ENCODE data around the gene YY1AP1.
"Not testable (repeated sequence)": the region's sequence is repeated elsewhere in the genome, so short reads cannot be mapped to it uniquely, and the experiment has no call there.

YY1AP1 gene

GRCh38 chr1:155681776-155682175 is 6.8 kb downstream of the YY1AP1 start:
- Histone ChIP-seq H3K4me2 (ENCODE audit: low read length) (no peak overlapping the region), H3K79me2 (ENCODE audit: low read length) (peaks cover 72% of the 10 kb centered on the region), H3K27me3 (ENCODE audit: low read depth, low read length) (no peaks in the 10 kb centered on the region), H4K20me1 (ENCODE audit: insufficient read depth, low read length) (peaks cover 67% of the 10 kb centered on the region), H3K9me3 (ENCODE audit: insufficient read depth, low read length) (no peaks in the 10 kb centered on the region), H2AFZ (ENCODE audit: low read depth, low read length) (no peak overlapping the region), H3K4me1 (ENCODE audit: low read length) (peaks cover 5% of the 10 kb centered on the region), H3K4me3 (ENCODE audit: low read length) (no peak overlapping the region), H3K9ac (ENCODE audit: low read length) (no peak overlapping the region), H3K36me3 (replicated peaks; ENCODE audit: low read depth, low read length) (peaks cover 36% of the 10 kb centered on the region), H3K27ac (ENCODE audit: low read length) (no peak overlapping the region)
- no peak for TF ChIP-seq EZH2phosphoT487 (IDR thresholded peaks at IDR 0.05; ENCODE audit: low read depth)
- no peak for TF ChIP-seq CTCF (IDR thresholded peaks at IDR 0.05; ENCODE audit: low read depth, low read length)

DNA sequence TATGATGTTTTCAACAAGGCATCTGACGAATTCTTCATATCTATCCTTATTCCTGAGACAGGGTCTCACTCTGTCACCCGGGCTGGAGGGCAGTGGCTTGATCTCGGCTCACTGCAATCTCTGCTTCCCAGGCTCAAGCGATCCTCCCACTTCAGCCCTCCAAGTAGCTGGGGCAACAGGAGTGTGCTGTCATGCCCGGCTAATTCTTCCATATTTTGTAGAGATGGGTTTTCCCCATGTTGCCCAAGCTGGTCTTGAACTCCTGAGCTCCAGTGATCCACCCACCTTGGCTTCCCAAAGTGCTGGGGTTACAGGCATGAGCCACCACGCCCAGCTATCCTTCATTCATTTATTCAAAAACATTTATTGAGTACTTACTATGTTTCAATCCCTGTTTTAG is 8.0 kb downstream of the YY1AP1 start:
- H3K4me1 ChIP-seq (ENCODE audit: low read length), result no peaks in the 10 kb centered on the region
- no peak overlapping the region for H3K4me2 ChIP-seq (ENCODE audit: low read length)
- H2AFZ ChIP-seq (ENCODE audit: low read depth, low read length), result no peak overlapping the region
- peaks cover 43% of the 10 kb centered on the region for H3K36me3 ChIP-seq (replicated peaks; ENCODE audit: low read depth, low read length)
- no peak overlapping the region for H3K27ac ChIP-seq (ENCODE audit: low read length)
- H3K79me2 ChIP-seq (ENCODE audit: low read length), result peaks cover 60% of the 10 kb centered on the region
- no peaks in the 10 kb centered on the region for H3K27me3 ChIP-seq (ENCODE audit: low read depth, low read length)
- no peak overlapping the region for H3K9ac ChIP-seq (ENCODE audit: low read length)
- TF ChIP-seq CTCF (IDR thresholded peaks at IDR 0.05; ENCODE audit: low read depth, low read length), result no peak
- TF ChIP-seq EZH2phosphoT487 (IDR thresholded peaks at IDR 0.05; ENCODE audit: low read depth), result no peak
- peaks cover 57% of the 10 kb centered on the region for H4K20me1 ChIP-seq (ENCODE audit: insufficient read depth, low read length)
- no peak overlapping the region for H3K4me3 ChIP-seq (ENCODE audit: low read length)
- H3K9me3 ChIP-seq (ENCODE audit: insufficient read depth, low read length), result no peaks in the 10 kb centered on the region

DNA sequence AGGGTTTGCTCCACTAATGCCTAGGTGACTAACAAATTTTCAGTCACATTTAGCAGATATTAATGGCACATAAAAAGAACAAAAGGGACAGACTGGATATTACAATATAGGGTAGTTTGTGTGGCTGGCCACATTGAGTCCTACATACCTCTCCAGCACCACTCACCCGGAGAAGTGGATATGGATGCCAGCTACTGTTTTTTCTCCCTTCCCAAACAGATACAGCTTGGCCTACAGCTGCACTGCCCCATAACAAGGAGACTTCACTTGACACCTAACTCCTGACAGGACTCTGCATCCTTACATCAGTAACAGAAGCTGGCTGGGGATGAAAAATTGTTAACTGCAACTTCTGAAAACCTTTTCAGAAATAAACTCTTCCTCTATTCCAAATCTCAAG is 9.6 kb downstream of the YY1AP1 start:
- not testable (repeated sequence) for H3K4me2 ChIP-seq (ENCODE audit: low read length); H3K4me3 ChIP-seq (ENCODE audit: low read length); H3K4me1 ChIP-seq (ENCODE audit: low read length); H3K27ac ChIP-seq (ENCODE audit: low read length); H2AFZ ChIP-seq (ENCODE audit: low read depth, low read length); H3K9ac ChIP-seq (ENCODE audit: low read length); H3K27me3 ChIP-seq (ENCODE audit: low read depth, low read length); H3K9me3 ChIP-seq (ENCODE audit: insufficient read depth, low read length)
- Histone ChIP-seq H4K20me1 (ENCODE audit: insufficient read depth, low read length) (peaks cover 42% of the 10 kb centered on the region), H3K79me2 (ENCODE audit: low read length) (peaks cover 45% of the 10 kb centered on the region), H3K36me3 (replicated peaks; ENCODE audit: low read depth, low read length) (peaks cover 53% of the 10 kb centered on the region)

- Histone ChIP-seq H3K27ac (ENCODE audit: low read length) (no peak overlapping the region), H3K4me1 (ENCODE audit: low read length) (no peaks in the 10 kb centered on the region), H3K9me3 (ENCODE audit: insufficient read depth, low read length) (no peaks in the 10 kb centered on the region), H3K27me3 (ENCODE audit: low read depth, low read length) (no peaks in the 10 kb centered on the region), H4K20me1 (ENCODE audit: insufficient read depth, low read length) (peaks cover 32% of the 10 kb centered on the region), H3K79me2 (ENCODE audit: low read length) (peaks cover 35% of the 10 kb centered on the region), H3K36me3 (replicated peaks; ENCODE audit: low read depth, low read length) (peaks cover 55% of the 10 kb centered on the region), H2AFZ (ENCODE audit: low read depth, low read length) (no peak overlapping the region), H3K4me2 (ENCODE audit: low read length) (no peak overlapping the region), H3K9ac (ENCODE audit: low read length) (no peak overlapping the region), H3K4me3 (ENCODE audit: low read length) (no peak overlapping the region)
- no peak for TF ChIP-seq EZH2phosphoT487 (IDR thresholded peaks at IDR 0.05; ENCODE audit: low read depth)
Observed at GRCh38 chr1:155678027-155678426, 10.5 kb downstream of the YY1AP1 start.

DNA sequence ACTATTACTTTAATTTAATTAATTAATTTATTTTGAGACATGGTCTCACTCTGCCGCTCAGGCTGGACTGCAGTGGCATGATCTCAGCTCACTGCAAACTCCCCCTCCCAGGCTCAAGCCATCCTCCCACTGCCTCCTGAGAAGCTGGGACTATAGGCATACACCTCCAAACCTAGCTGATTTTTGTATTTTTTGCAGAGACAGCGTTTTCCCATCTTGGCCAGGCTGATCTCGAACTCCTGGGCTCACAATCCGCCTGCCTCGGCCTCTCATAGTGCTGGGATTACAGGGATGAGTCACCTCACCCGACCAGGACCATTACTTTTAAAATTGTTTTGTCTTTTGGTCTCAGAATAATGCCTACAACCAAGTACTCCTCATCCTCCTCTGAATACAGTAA is 15.6 kb downstream of the YY1AP1 start:
- TF ChIP-seq EZH2phosphoT487 (IDR thresholded peaks at IDR 0.05; ENCODE audit: low read depth) (no peak), CTCF (IDR thresholded peaks at IDR 0.05; ENCODE audit: low read depth, low read length) (no peak)
- Histone ChIP-seq H4K20me1 (ENCODE audit: insufficient read depth, low read length) (peaks cover 7% of the 10 kb centered on the region), H3K9ac (ENCODE audit: low read length) (no peak overlapping the region), H3K79me2 (ENCODE audit: low read length) (no peaks in the 10 kb centered on the region), H3K4me3 (ENCODE audit: low read length) (no peak overlapping the region), H3K27ac (ENCODE audit: low read length) (no peak overlapping the region), H2AFZ (ENCODE audit: low read depth, low read length) (no peak overlapping the region), H3K4me1 (ENCODE audit: low read length) (no peaks in the 10 kb centered on the region), H3K36me3 (replicated peaks; ENCODE audit: low read depth, low read length) (peaks cover 68% of the 10 kb centered on the region), H3K9me3 (ENCODE audit: insufficient read depth, low read length) (no peaks in the 10 kb centered on the region), H3K4me2 (ENCODE audit: low read length) (no peak overlapping the region), H3K27me3 (ENCODE audit: low read depth, low read length) (no peaks in the 10 kb centered on the region)
